SK-N-SH (cell line): ENCODE measurements around the gene SF3B6. TPM values are rescaled to one million over a fixed set of nuclear protein-coding genes. Genes with fewer than 3 reads are reported as not detected.

ENCODE experiments used
- CTCF ChIA-PET: fragments of 300-600, 350-600 bp; formaldehyde crosslinking; extraction: SDS; loops from one replicate; lab custom pipeline; 2021; lab: Yijun Ruan, JAX
- POLR2A ChIA-PET: fragments of 350-600 bp; sonication (Branson Sonifier 250); formaldehyde crosslinking; extraction: SDS; loops from one replicate; lab custom pipeline; 2020; ENCODE audit warnings: antibody characterized with exemption, inconsistent platforms; lab: Yijun Ruan, JAX
- DNase-seq: peaks from one replicate; pipeline ENCODE4 v3.0.0; 2012
- H2AFZ ChIP-seq: fragments of 200-600 bp; sonication (generic); 2 replicates; pipeline ENCODE4 v1.8.1; 2016; ENCODE audit warnings: antibody characterized with exemption, mild to moderate bottlenecking, low read depth
- H3F3A ChIP-seq: fragments of 200-600 bp; sonication (generic); replicated peaks from 2 replicates; pipeline ENCODE3; 2016; ENCODE audit warnings: antibody characterized with exemption, mild to moderate bottlenecking; ENCODE audit not compliant: insufficient read depth
- H3K27ac ChIP-seq, 2 experiments: fragments of 200-500 bp in 1 of 2; fragments of 200-600 bp in 1 of 2; sonication (Bioruptor generic) in 1 of 2; sonication (generic), shearing (Covaris generic) in 1 of 2; 2 replicates each; pipeline versions ENCODE4 v1.5.1 to v1.6.1; 2014 to 2016; ENCODE audit warnings: low read depth in 2 of 2, inconsistent platforms in 1 of 2, low read length in 1 of 2, mild to moderate bottlenecking in 1 of 2, mixed read lengths in 1 of 2
- H3K27me3 ChIP-seq: fragments of 200-600 bp; sonication (generic), shearing (Covaris generic); 2 replicates; pipeline ENCODE4 v1.6.1; 2016; ENCODE audit warnings: mixed run types; ENCODE audit not compliant: insufficient read depth
- H3K36me3 ChIP-seq, 2 experiments: fragments of 200-500 bp in 1 of 2; fragments of 200-600 bp in 1 of 2; sonication (Bioruptor generic) in 1 of 2; sonication (generic) in 1 of 2; replicated peaks in 1 of 2; 2 replicates each; pipeline versions ENCODE3 to v1.5.1; 2014 to 2016; ENCODE audit warnings: low read length in 1 of 2, mild to moderate bottlenecking in 1 of 2; ENCODE audit not compliant: insufficient read depth in 2 of 2, control insufficient read depth in 1 of 2
- H3K4me1 ChIP-seq, 2 experiments: fragments of 200-500 bp in 1 of 2; fragments of 200-600 bp in 1 of 2; sonication (Bioruptor generic) in 1 of 2; sonication (generic), shearing (Covaris generic) in 1 of 2; 2 replicates each; pipeline versions ENCODE4 v1.5.1 to v1.6.1; 2014 to 2016; ENCODE audit warnings: low read depth in 1 of 2, low read length in 1 of 2, mixed run types in 1 of 2; ENCODE audit not compliant: insufficient read depth in 2 of 2, control insufficient read depth in 1 of 2
- H3K4me2 ChIP-seq: fragments of 200-600 bp; sonication (generic), shearing (Covaris generic); 2 replicates; pipeline ENCODE4 v1.6.1; 2017; ENCODE audit warnings: mixed run types
- H3K4me3 ChIP-seq, 2 experiments: fragments of 200-500 bp in 1 of 2; fragments of 200-600 bp in 1 of 2; sonication (Bioruptor generic) in 1 of 2; sonication (generic), shearing (Covaris generic) in 1 of 2; 2 replicates each; pipeline versions ENCODE4 v1.5.1 to v1.8.1; 2014 to 2016; ENCODE audit warnings: low read depth in 2 of 2, inconsistent platforms in 1 of 2, low read length in 1 of 2, mild to moderate bottlenecking in 1 of 2, mixed read lengths in 1 of 2, moderate library complexity in 1 of 2
- H3K79me2 ChIP-seq: fragments of 200-600 bp; sonication (generic); 2 replicates; pipeline ENCODE4 v1.8.1; 2017; ENCODE audit warnings: mild to moderate bottlenecking; ENCODE audit not compliant: insufficient read depth
- H3K9ac ChIP-seq: fragments of 200-600 bp; sonication (generic); 2 replicates; pipeline ENCODE4 v1.6.1; 2017; ENCODE audit warnings: mixed run types
- H3K9me2 ChIP-seq: fragments of 200-600 bp; sonication (generic); 2 replicates; pipeline ENCODE4 v1.6.1; 2017; ENCODE audit warnings: mixed run types
- H3K9me3 ChIP-seq: fragments of 200-600 bp; sonication (generic); 2 replicates; pipeline ENCODE4 v1.6.1; 2017; ENCODE audit warnings: mixed run types, mild to moderate bottlenecking, moderate library complexity
- H4K20me1 ChIP-seq: fragments of 200-600 bp; sonication (generic); 2 replicates; pipeline ENCODE4 v1.6.1; 2017; ENCODE audit warnings: mild to moderate bottlenecking, mixed run types; ENCODE audit not compliant: insufficient read depth
- CHD2 ChIP-seq: fragments of 150-350 bp; IDR thresholded peaks from 2 replicates; pipeline ENCODE4 v1.6.1; 2018; ENCODE audit warnings: low read length; ENCODE audit not compliant: partially characterized antibody
- ELF1 ChIP-seq: IDR thresholded peaks from 2 replicates; pipeline ENCODE4 v1.4.0; 2012
- EP300 ChIP-seq, 2 experiments: IDR thresholded peaks; 2 replicates each; pipeline versions ENCODE4 v1.4.0 to v1.6.1; 2012; ENCODE audit warnings: borderline replicate concordance in 1 of 2, low read depth in 1 of 2, low read length in 1 of 2
- EZH2phosphoT487 ChIP-seq: fragments of 200-600 bp; sonication (generic); IDR thresholded peaks from 2 replicates; pipeline ENCODE4 v1.6.1; 2017; ENCODE audit warnings: low read depth, mixed run types, mild to moderate bottlenecking, antibody characterized with exemption, moderate library complexity, borderline replicate concordance
- FOSL2 ChIP-seq: IDR thresholded peaks from 2 replicates; pipeline ENCODE4 v1.4.0; 2012; ENCODE audit warnings: low read depth, mild to moderate bottlenecking, moderate library complexity, borderline replicate concordance
- FOXJ3 ChIP-seq: sonication (generic); formaldehyde crosslinking; IDR thresholded peaks from 2 replicates; pipeline ENCODE4 v1.5.1; 2020; ENCODE audit warnings: mild to moderate bottlenecking, missing genetic modification reagents
- FOXM1 ChIP-seq: IDR thresholded peaks from 2 replicates; pipeline ENCODE4 v1.4.0; 2012; ENCODE audit warnings: low read depth, mild to moderate bottlenecking
- GATA2 ChIP-seq: sonication (generic); formaldehyde crosslinking; IDR thresholded peaks from 2 replicates; pipeline ENCODE4 v1.5.0; 2020; ENCODE audit warnings: mild to moderate bottlenecking, missing genetic modification reagents
- JUND ChIP-seq: IDR thresholded peaks from 2 replicates; pipeline ENCODE4 v1.4.0; 2012
- MAX ChIP-seq: IDR thresholded peaks from 2 replicates; pipeline ENCODE4 v1.4.0; 2012; ENCODE audit warnings: low read depth
- NRF1 ChIP-seq: IDR thresholded peaks from 2 replicates; pipeline ENCODE4 v1.6.1; 2012; ENCODE audit warnings: low read depth, mild to moderate bottlenecking, low read length
- POLR2AphosphoS5 ChIP-seq: IDR thresholded peaks from 2 replicates; pipeline ENCODE4 v1.6.1; 2012; ENCODE audit warnings: low read depth, low read length
- RCOR1 ChIP-seq: fragments of 150-350 bp; IDR thresholded peaks from 2 replicates; pipeline ENCODE4 v1.6.1; 2017; ENCODE audit warnings: antibody characterized with exemption, low read length
- TAF1 ChIP-seq: IDR thresholded peaks from 2 replicates; pipeline ENCODE4 v1.6.1; 2012; ENCODE audit warnings: low read depth, mild to moderate bottlenecking, low read length, moderate library complexity, borderline replicate concordance
- TCF12 ChIP-seq: IDR thresholded peaks from 2 replicates; pipeline ENCODE4 v1.4.0; 2012
- USF1 ChIP-seq: IDR thresholded peaks from 2 replicates; pipeline ENCODE4 v1.4.0; 2012; ENCODE audit warnings: low read depth, borderline replicate concordance
- USF2 ChIP-seq: fragments of 150-350 bp; IDR thresholded peaks from 2 replicates; pipeline ENCODE4 v1.6.1; 2017; ENCODE audit warnings: antibody characterized with exemption, low read length, low read depth, borderline replicate concordance
- YY1 ChIP-seq: IDR thresholded peaks from 2 replicates; pipeline ENCODE4 v1.4.0; 2012; ENCODE audit warnings: low read depth, mild to moderate bottlenecking
- ZBTB33 ChIP-seq: IDR thresholded peaks from 2 replicates; pipeline ENCODE4 v1.4.0; 2012; ENCODE audit warnings: low read depth, borderline replicate concordance
- WGBS: methylation state at CpG from one replicate; pipeline ENCODE4 v1.1.6; 2017; ENCODE audit warnings: low lambda C conversion rate; 5-methylcytosine and 5-hydroxymethylcytosine counted together
- polyA plus RNA-seq, 3 experiments: library from polyadenylated mRNA; depleted of rRNA; stranded (reverse); fragments of >200 nt; gene quantifications; 2 replicates each; pipeline ENCODE4 v1.2.3, GENCODE V29; 2012

Gene SF3B6
- polyA plus RNA-seq, 1 of the 3 experiments (the other 2 are of a cell fraction), result 275 TPM

GRCh38 chr2:24121066-24121465 lies 44.9 kb upstream of the SF3B6 start:
- no peak overlapping the region for H2AFZ ChIP-seq
- H3K9ac ChIP-seq, result no peak overlapping the region
- no peaks in the 10 kb centered on the region for H4K20me1 ChIP-seq
- no peaks in the 10 kb centered on the region for H3K27me3 ChIP-seq
- no peaks in the 10 kb centered on the region for H3K9me2 ChIP-seq
- H3K79me2 ChIP-seq, result peaks cover 12% of the 10 kb centered on the region; the same call in 1 of the 2 replicates
- 61% methylated on average over 5 of the region's 5 CpGs for WGBS
- H3K4me3 ChIP-seq, result no peak overlapping the region
- POLR2A ChIA-PET, result interaction anchor here (0.7 to 4.5 kb wide), 2 partner anchors 37 to 58 kb away, joined by 3 to 28 read pairs; partner anchors contain the start of gene TP53I3
- peaks cover 31% of the 10 kb centered on the region for H3F3A ChIP-seq
- TF ChIP-seq FOSL2 (no peak), GATA2 (CRISPR knock-in tag) (no peak), CHD2 (no peak), POLR2AphosphoS5 (no peak), FOXJ3 (CRISPR knock-in tag) (no peak), ZBTB33 (no peak), EZH2phosphoT487 (no peak)
- CTCF ChIA-PET, result interaction anchor here (1.2 to 3.5 kb wide), 2 partner anchors 37 to 40 kb away, joined by 5 to 31 read pairs; partner anchors contain the start of gene TP53I3
- H3K4me1 ChIP-seq, result peaks cover 5 to 23% of the 10 kb centered on the region in 2 experiments; a peak in 3 of 4 replicates
- no peak for DNase-seq
- H3K9me3 ChIP-seq, result no peaks in the 10 kb centered on the region
- H3K36me3 ChIP-seq, result no peaks in the 10 kb centered on the region
- H3K4me2 ChIP-seq, result no peak overlapping the region
- peak overlapping the region; percentile 24 to 56; a peak in 2 of 4 replicates for H3K27ac ChIP-seq

GRCh38 chr2:24117902-24118301 lies 41.8 kb upstream of the SF3B6 start:
- peak overlapping the region in 1 of 2 experiments; percentile 53; a peak in 1 of 4 replicates for H3K27ac ChIP-seq
- ChIA-PET CTCF (interaction anchor here (0.9 to 2.8 kb wide), 3 partner anchors 16 to 46 kb away, joined by 3 to 22 read pairs (median 4); partner anchors contain the start of gene TP53I3), POLR2A (interaction anchor here (1.2 to 2.5 kb wide), 2 partner anchors 33 to 68 kb away, joined by 3 to 11 read pairs; partner anchors contain the start of gene TP53I3)
- no peaks in the 10 kb centered on the region for H4K20me1 ChIP-seq
- H3K36me3 ChIP-seq, result no peaks in the 10 kb centered on the region
- WGBS, result 50% methylated on average over 1 of the region's 1 CpG
- no peaks in the 10 kb centered on the region for H3K27me3 ChIP-seq
- peaks cover 0 to 11% of the 10 kb centered on the region in 2 experiments; a peak in 3 of 4 replicates for H3K4me1 ChIP-seq
- H3K9me2 ChIP-seq, result no peaks in the 10 kb centered on the region
- no peak overlapping the region for H3K4me3 ChIP-seq
- H3K4me2 ChIP-seq, result no peak overlapping the region
- H3K9me3 ChIP-seq, result no peaks in the 10 kb centered on the region
- peak; percentile 84 for DNase-seq
- H3K9ac ChIP-seq, result no peak overlapping the region
- H2AFZ ChIP-seq, result no peak overlapping the region
- H3K79me2 ChIP-seq, result no peaks in the 10 kb centered on the region
- peaks cover 16% of the 10 kb centered on the region for H3F3A ChIP-seq
- TF ChIP-seq ELF1 (no peak), ZBTB33 (no peak), JUND (no peak), NRF1 (no peak), TCF12 (0 out of 2 replicates have a peak, but pooled peaks have one; percentile 8), YY1 (no peak), FOXM1 (no peak), EP300 (IDR thresholded peaks at IDR 0.05; ENCODE audit: borderline replicate concordance in 1 of 2, low read depth in 1 of 2, low read length in 1 of 2) (peak in 1 of 2 experiments; percentile 85; a peak in 1 of 4 replicates), TAF1 (no peak), EZH2phosphoT487 (no peak), POLR2AphosphoS5 (0 out of 2 replicates have a peak, but pooled peaks have one; percentile 21), USF2 (no peak), FOXJ3 (CRISPR knock-in tag) (no peak), MAX (no peak), USF1 (no peak), FOSL2 (no peak), RCOR1 (peak; percentile 98), GATA2 (CRISPR knock-in tag) (peak; percentile 78), CHD2 (peak; percentile 53)
